Melanocyte of skin (primary cell): ENCODE results near the gene FOXD3. TPM values are rescaled to one million over a fixed set of nuclear protein-coding genes. Genes with fewer than 3 reads are reported as not detected.

ENCODE experiments used
- small RNA-seq, 2 donors: library from RNA; depleted of rRNA; stranded (forward); fragments of <200 nt; gene quantifications; one replicate each; pipeline ENCODE3, GENCODE V24; 2012
- total RNA-seq, 2 donors: library from RNA; depleted of rRNA; stranded (reverse); fragments of >200 nt; gene quantifications; 2 replicates each; pipeline ENCODE4 v1.2.3, GENCODE V29; 2012

FOXD3 gene
- total RNA-seq, result 10 to 100 TPM; 15.1 to 16.0 TPM

DNA sequence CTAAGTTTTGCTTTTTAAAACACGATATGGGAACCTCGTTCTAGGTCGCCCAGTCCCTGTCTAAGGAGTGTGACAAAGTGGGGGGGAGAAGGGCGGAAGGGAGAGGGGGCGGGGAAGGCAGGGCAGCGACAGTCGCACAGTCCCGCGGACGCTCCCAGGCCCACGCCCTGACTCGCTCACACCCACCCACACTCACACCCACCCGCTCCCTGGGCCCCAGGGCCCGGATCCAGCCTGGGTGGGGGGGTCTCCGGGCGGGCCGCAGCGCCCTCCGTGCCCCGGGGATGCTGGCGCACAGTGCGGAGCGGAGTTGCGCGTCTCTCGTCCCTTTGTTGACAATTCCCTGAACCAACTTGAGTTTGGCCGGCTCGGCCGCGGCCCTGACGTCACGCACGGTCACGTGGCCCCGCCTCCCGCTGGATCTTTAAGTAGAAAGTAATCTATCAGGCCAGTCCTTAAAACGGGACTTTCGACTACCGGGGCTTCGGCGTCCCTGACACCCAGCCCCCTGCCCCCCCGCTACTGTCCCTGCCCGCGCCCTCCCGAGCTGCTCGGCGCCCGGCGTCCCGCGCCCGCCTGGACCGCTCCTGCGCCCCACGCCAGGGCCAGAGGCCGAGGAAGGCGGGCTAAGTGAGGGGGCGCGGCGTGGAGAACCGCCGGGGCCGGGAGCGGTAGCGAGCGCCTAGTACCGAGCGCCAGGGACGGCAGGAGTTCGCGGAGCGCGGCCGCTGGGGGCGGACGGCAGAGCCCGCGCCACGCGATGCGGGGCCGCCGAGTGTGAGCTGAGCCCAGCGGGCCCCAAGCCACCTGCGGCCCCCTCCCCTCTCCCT, at the start of gene FOXD3:
TSS of gene FOXD3 (plus strand) at position 454 of the 830 bp plus-strand sequence. CDS start 492 bp downstream, outside the sequence.

DNA sequence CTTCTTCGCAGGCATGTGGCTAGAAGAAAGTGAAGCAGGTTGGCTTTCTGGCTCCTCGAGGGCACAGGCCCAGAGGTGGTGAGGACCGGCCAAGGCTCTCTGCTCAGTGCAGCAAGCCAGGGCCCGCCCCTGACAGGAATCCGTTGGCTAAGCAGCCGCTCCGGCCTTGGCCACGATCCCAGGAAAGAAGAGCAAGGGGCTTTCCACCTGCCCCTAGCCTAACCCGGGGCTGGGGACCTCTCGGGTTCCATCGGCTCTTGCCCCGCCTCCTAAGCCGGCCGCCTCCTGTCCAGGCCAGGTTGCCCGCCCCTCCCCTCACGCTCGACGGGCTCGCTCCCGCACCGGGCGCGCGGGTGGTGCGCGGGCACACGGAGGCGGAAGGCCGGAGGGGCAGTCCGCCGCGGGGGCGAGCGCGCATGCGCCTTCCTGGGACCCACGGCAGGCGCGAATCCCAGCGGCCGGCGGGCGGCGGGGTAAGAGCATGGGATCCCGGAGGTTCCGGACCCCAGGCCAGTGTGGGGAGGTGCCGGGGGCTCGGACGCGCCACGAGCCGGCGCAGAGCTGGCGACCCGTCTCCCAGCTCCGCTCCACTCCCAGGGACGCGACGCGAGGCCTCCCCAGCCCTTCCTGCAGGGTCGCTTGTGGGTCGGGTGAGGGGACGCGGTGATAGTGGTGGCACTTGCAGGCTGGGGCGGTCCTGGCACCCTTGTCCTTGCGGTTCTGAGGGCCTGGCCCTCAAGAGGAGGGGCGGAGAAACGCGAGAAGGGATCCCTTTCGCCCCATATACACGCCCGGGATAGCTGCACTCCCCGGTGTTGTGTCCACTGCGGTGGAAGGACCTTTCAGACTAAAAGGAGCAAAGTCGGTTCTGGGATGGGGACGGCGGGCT, 45.1 kb downstream of the FOXD3 start, which contains the start of gene ALG6:
TSS of gene ALG6 (plus strand) at position 413 of the 889 bp plus-strand sequence. CDS start 3,351 bp downstream, outside the sequence.

Small RNA genes lying within 50 kb of the gene (small RNA-seq; reads per million reads assigned to genes)
- 0 to 0.23 reads per million in 2 donors for gene MIR6068
- 0 reads per million in 2 donors for gene RF00019

Other genes starting within 250 kb of the FOXD3 start
- gene ALG6, start 45.1 kb downstream of the FOXD3 start, total RNA-seq, result 10 to 100 TPM; 29.6 to 34.6 TPM
- gene ITGB3BP, start 200.7 kb downstream of the FOXD3 start, total RNA-seq, result 10 to 100 TPM; 33.4 to 39.6 TPM
- gene EFCAB7, start 201.0 kb downstream of the FOXD3 start, total RNA-seq, result 1 to 10 TPM; 9.0 to 10.0 TPM